ENCODE measurements around the gene FAM240A. TPM values are rescaled to one million over a fixed set of nuclear protein-coding genes. Genes with fewer than 3 reads are reported as not detected.

The FAM240A gene
- total RNA-seq, 2 donors from 2014 or later: not detected

GRCh38 chr3:46617941-46618340, 5.6 kb downstream of the FAM240A start:
- intact Hi-C loops (cut with DNase I, micrococcal nuclease): no loop called here
- DNase-seq (no peak), ATAC-seq (no peak)

DNA sequence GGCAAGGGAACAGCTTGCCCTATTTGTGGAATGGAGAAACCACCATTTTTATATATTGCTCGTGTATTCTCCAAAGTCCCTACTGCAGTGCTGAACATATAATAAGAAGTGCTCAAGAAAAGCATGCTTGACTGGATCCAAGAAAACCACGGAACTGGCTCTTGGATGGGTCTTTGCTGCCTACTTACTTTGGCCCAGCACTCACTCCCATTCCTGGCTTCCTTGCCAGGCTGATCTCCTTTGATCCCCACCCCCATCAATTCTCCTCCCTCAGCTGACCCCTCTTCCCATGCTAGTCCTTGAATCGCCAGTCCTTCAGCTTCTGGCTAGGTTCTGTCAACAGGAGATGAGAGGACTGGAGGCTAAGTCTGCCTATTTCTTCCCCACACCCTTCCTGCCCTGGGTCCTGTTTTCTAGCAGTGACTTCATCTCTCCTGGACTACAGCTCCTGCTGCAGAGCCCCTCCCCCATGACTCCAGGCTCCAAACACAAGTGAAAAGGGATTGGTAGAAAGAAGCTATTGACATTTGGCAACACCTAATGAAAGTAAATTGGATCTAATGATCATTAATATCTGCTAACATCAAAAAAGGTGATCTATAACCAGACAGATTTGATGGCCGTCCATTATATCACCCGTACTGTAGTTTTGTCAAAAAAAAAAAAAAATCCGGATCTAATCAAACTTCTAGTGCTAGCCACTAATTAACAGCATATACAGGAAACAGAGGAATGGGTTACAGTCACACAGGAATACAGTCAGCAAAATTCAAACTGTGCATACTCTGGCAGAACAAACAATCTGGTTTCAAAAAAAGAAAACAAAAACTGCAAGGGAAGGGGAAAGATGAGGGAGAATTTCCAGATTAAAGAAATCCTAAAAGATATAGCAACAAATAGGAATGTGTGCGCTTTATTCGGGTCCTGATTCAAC, 7.8 kb downstream of the FAM240A start:
- intact Hi-C loops (cut with DNase I, micrococcal nuclease): no loop called here
- no peak for ATAC-seq

DNA sequence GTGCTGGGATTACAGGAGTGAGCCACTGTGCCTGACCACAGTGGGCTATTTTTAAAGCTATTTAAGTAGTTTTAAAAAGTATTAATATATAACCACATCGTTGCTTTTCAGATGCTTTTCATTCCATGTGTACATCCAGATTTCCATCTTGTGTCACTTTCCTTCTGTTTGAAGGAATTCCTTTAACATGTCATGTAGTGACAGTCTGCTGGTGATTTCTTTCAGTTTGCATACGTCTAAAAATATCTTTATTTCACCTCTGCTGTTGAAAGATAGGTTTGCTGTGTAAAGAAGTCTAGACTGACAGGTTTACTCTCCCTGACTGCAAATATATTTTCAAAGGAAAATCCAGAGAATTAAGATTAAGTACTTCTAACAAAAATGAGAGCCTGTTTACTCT, 12.2 kb downstream of the FAM240A start:
- intact Hi-C loops (cut with DNase I, micrococcal nuclease): no loop called here
- DNase-seq (no peak), ATAC-seq (no peak)

More for the DNA sequence above, 7.8 kb downstream of the FAM240A start:
- DNase-seq: no peak

GRCh38 chr3:46624975-46625490, 12.7 kb downstream of the FAM240A start:
- ATAC-seq (no peak), DNase-seq (no peak)
- intact Hi-C loops (cut with DNase I, micrococcal nuclease): loop anchor here in 1 of 2 donors (5.0 kb wide), 1 partner anchor 138 kb away; no protein-coding TSS in a partner anchor

GRCh38 chr3:46626039-46626438, 13.7 kb downstream of the FAM240A start:
- ATAC-seq (peak; percentile 76), DNase-seq (peak; percentile 32 to 41)
- intact Hi-C loops (cut with DNase I, micrococcal nuclease): loop anchor here in 1 of 2 donors (5.0 kb wide), 1 partner anchor 139 kb away; no protein-coding TSS in a partner anchor

GRCh38 chr3:46627078-46627477, 14.8 kb downstream of the FAM240A start:
- intact Hi-C loops (cut with DNase I, micrococcal nuclease): loop anchor here in 1 of 2 donors (5.0 kb wide), 1 partner anchor 140 kb away; no protein-coding TSS in a partner anchor
- ATAC-seq: peak; percentile 53
- DNase-seq: no peak

- DNase-seq: peak; percentile 35 to 53
- peak; percentile 67 for ATAC-seq
- intact Hi-C loops (cut with DNase I, micrococcal nuclease): loop anchor here in 1 of 2 donors (5.0 kb wide), 1 partner anchor 142 kb away; no protein-coding TSS in a partner anchor
Measured at GRCh38 chr3:46628901-46629369, 16.6 kb downstream of the FAM240A start.

DNA sequence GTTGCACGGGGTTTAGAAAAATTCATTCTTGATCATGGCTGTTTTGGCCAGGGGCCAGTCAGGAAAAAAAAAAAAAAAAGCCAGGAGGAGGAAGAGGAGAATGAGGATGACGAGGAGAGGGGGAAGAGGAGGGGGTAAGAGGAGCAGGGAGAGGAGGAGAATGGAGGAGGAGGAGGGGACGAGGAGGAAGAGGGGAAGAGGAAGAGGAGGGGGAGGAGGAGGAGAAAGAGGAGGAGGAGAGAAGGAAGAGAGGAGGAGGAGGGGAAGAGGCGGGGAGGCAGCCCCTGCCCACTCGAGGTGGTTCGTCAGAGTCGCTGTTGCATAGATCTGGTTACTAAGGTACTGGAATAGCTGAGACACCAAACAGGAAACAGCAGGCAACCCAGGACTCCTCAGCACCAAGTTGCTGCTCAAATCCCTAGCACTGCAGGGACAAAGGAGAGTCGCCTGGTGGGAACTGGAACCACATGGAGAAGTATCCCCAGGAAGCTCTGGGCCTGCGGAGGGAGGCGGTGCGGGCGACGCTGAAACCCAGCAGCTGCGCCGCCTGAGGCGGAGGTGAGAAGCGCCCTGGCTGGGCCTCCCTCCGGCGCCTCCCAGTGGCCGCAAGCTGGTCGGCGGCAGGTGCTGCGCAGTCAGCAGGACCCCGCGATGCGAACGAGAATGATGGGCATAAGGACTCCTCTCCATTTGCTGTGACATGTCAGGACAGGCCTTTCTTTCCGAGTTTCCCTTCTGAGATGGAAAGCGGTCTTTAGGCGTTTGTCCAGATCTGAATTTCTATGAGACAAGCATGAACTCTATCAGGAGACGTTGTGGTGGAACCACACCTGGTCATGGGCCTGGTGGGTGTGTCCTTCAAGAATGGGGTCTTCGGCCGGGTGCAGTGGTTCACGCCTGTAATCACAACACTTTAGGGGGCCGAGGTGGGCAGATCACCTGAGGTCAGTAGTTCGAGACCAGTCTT, 17.5 kb downstream of the FAM240A start:
- ATAC-seq: peak; percentile 80
- intact Hi-C loops (cut with DNase I, micrococcal nuclease): loop anchor here in 1 of 2 donors (5.0 kb wide), 1 partner anchor 143 kb away; no protein-coding TSS in a partner anchor
- peak; percentile 78 to 86 for DNase-seq

GRCh38 chr3:46632792-46633191, 20.5 kb downstream of the FAM240A start:
- DNase-seq (no peak), ATAC-seq (no peak)
- intact Hi-C loops (cut with DNase I, micrococcal nuclease): no loop called here

GRCh38 chr3:46634856-46635255, 22.5 kb downstream of the FAM240A start:
- no peak for ATAC-seq

GRCh38 chr3:46639221-46639620, 26.9 kb downstream of the FAM240A start:
- no peak for ATAC-seq
- no peak for DNase-seq
- intact Hi-C loops (cut with DNase I, micrococcal nuclease): no loop called here

More at GRCh38 chr3:46634856-46635255, 22.5 kb downstream of the FAM240A start:
- DNase-seq: no peak
- intact Hi-C loops (cut with DNase I, micrococcal nuclease): no loop called here

DNA sequence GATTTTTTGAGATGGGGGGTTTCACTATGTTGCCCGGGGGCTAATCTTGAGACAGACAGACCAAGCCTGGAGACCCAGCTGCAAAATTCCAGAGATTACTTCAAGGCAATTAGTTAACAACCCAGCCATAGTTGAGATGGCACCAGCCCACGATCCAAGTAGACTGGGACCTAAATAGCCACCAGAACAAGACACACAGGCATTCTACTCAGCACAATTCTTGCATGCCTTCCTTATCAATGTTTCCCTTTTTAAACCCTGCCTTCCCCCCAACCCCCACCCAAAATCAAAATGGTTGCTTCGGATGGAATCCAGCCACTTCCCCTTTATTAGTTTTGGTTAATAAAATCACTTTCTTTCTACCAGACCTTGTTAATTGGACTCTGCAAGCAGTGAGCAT, 28.6 kb downstream of the FAM240A start:
- no peak for DNase-seq
- no peak for ATAC-seq
- intact Hi-C loops (cut with DNase I, micrococcal nuclease): no loop called here

- intact Hi-C loops (cut with DNase I, micrococcal nuclease): no loop called here
- no peak for DNase-seq
- no peak for ATAC-seq
Measured at GRCh38 chr3:46642971-46643370, 30.6 kb downstream of the FAM240A start.

GRCh38 chr3:46643701-46644100, 31.4 kb downstream of the FAM240A start:
- intact Hi-C loops (cut with DNase I, micrococcal nuclease): no loop called here
- ATAC-seq (no peak), DNase-seq (no peak)

DNA sequence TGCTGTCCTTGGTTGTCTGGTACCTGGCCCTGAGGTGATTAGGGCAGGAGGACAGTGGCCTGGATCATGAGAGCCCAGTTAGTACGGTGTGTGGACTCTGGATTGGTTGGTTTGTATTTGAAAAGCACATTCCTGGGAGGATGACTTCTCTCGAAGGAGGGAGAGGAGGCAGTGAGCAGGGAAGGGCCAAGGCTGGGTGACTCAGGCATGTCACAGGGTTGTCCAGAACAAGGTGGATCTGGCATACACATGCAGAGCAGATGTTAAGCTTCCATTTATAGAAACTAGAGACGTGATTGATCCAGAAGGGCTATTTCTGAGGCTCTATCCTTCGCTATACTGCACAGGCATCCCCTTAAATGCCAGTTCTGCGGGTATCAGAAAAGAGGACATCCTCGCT, 34.4 kb downstream of the FAM240A start:
- ATAC-seq: no peak
- no peak for DNase-seq
- intact Hi-C loops (cut with DNase I, micrococcal nuclease): no loop called here

- DNase-seq (no peak), ATAC-seq (no peak)
- intact Hi-C loops (cut with DNase I, micrococcal nuclease): no loop called here
Measured at GRCh38 chr3:46648096-46648495, 35.8 kb downstream of the FAM240A start.

GRCh38 chr3:46649436-46649835, 37.1 kb downstream of the FAM240A start:
- ATAC-seq (no peak), DNase-seq (no peak)
- intact Hi-C loops (cut with DNase I, micrococcal nuclease): no loop called here

DNA sequence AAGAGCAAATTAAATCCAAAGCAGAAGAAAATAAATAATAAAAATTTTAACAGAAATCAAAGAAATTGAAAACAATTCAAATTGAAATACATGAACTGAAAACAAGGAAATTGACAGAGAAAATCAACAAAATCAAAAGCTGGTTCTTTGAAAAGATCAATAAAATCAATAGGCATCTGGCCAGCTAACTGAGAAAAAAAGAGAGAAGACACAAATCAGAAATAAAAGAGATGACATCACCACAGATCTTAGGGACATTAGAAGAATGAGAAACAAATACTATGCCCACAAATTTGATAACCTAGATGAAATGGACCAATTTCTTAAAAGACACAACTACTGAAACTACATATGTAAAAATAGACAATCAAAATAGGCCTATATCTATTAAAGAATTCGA, 38.8 kb downstream of the FAM240A start:
- intact Hi-C loops (cut with DNase I, micrococcal nuclease): no loop called here
- ATAC-seq (no peak), DNase-seq (no peak)

GRCh38 chr3:46655271-46655670, 42.9 kb downstream of the FAM240A start:
- DNase-seq (no peak), ATAC-seq (no peak)
- intact Hi-C loops (cut with DNase I, micrococcal nuclease): no loop called here

Data from left colon (tissue), 2 donors.